WTC11 (cell line): Measurements from ENCODE around the gene ATF6B. TPM values are rescaled to one million over a fixed set of nuclear protein-coding genes. Genes with fewer than 3 reads are reported as not detected.

Experiments
- CREB1 ChIP-seq: sonication (generic); formaldehyde crosslinking; IDR thresholded peaks from 2 replicates; pipeline ENCODE4 v1.8.0; 2023; ENCODE audit warnings: mild to moderate bottlenecking, missing genetic modification reagents
- FOXP1 ChIP-seq: sonication (generic); formaldehyde crosslinking; IDR thresholded peaks from 2 replicates; pipeline ENCODE4 v1.8.0; 2022; ENCODE audit warnings: missing genetic modification reagents, mild to moderate bottlenecking, moderate library complexity, borderline replicate concordance
- JAZF1 ChIP-seq: fragments of 250-450 bp; sonication (Bioruptor Pico); IDR thresholded peaks from 2 replicates; pipeline ENCODE4 v1.9.0; 2021; ENCODE audit warnings: moderate library complexity, mild to moderate bottlenecking, inconsistent platforms
- RELA ChIP-seq: sonication (generic); formaldehyde crosslinking; IDR thresholded peaks from 2 replicates; pipeline ENCODE4 v1.8.1; 2022; ENCODE audit warnings: missing genetic modification reagents, mild to moderate bottlenecking, borderline replicate concordance
- TEAD1 ChIP-seq: sonication (generic); formaldehyde crosslinking; IDR thresholded peaks from 2 replicates; pipeline ENCODE4 v1.8.0; 2022; ENCODE audit warnings: mild to moderate bottlenecking, missing genetic modification reagents
- ZNF219 ChIP-seq: sonication (generic); formaldehyde crosslinking; IDR thresholded peaks from 2 replicates; pipeline ENCODE4 v1.8.0; 2023; ENCODE audit warnings: missing genetic modification reagents, mild to moderate bottlenecking, borderline replicate concordance
- ZNF232 ChIP-seq: sonication (generic); formaldehyde crosslinking; IDR thresholded peaks from 2 replicates; pipeline ENCODE4 v1.8.0; 2022; ENCODE audit warnings: mild to moderate bottlenecking, missing genetic modification reagents
- ZNF263 ChIP-seq: sonication (generic); formaldehyde crosslinking; IDR thresholded peaks from 2 replicates; pipeline ENCODE4 v1.8.1; 2022; ENCODE audit warnings: low read depth, mild to moderate bottlenecking, moderate library complexity, missing genetic modification reagents
- ZNF281 ChIP-seq: sonication (generic); formaldehyde crosslinking; IDR thresholded peaks from 2 replicates; pipeline ENCODE4 v1.8.0; 2023; ENCODE audit warnings: mild to moderate bottlenecking, missing genetic modification reagents
- ZNF512 ChIP-seq: sonication (generic); formaldehyde crosslinking; IDR thresholded peaks from 2 replicates; pipeline ENCODE4 v1.8.1; 2022; ENCODE audit warnings: missing genetic modification reagents, borderline replicate concordance
- total RNA-seq: library from RNA; stranded (reverse); gene quantifications from 3 replicates; pipeline ENCODE4 v1.2.3, GENCODE V29; 2021
- TF ChIP-seq, protein P1 (sequence below): sonication (generic); formaldehyde crosslinking; IDR thresholded peaks from 2 replicates; pipeline ENCODE4 v1.8.0; 2022; ENCODE audit warnings: missing genetic modification reagents
- TF ChIP-seq, protein P2 (sequence below): sonication (generic); formaldehyde crosslinking; IDR thresholded peaks from 2 replicates; pipeline ENCODE4 v1.8.0; 2022; ENCODE audit warnings: mild to moderate bottlenecking, missing genetic modification reagents
- TF ChIP-seq, protein P3 (sequence below): sonication (generic); formaldehyde crosslinking; IDR thresholded peaks from 2 replicates; pipeline ENCODE4 v1.8.1; 2023; ENCODE audit warnings: mild to moderate bottlenecking, missing genetic modification reagents

ATF6B gene
- total RNA-seq, 1 experiment from 2014 or later, result 47.5 TPM

DNA sequence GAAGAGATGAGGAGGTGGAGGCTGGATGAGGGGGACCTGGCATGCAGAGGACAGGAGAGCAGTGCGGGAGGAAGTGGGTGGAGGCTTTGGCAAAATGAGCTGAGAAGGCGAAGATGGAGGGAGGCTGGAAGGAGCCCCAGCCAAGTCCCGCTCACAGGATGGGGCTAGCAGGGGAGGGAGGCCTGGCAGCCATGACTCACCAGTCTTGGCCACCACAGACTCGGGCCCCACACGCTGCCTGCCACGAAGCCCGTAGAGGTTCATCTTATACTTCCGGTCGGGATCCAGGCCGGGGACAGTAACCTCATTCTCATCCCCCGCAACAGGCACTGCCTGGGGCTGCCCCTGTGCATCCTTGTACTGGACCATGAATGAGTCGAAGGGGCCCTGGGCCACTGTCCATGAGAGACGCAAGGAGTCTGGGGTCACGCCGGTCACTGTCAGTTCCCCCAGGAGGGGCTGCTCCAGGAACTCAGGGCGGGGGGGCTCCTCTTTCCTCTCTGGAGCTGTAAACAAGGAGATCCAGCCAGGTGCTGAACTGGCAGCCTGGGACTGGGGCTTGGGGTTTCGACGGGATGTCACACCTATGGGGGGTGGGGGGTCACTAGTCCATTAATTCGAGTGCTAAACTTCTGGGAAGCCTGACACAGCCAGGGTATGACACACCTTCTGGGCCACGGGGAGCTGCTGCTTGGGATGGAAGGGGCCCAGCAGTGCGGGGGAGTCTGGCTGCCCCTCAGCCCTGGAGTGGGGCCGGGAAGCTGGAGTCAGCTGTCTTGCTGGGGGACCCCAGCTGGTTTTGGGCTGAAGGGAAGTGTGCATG lies 46.7 kb downstream of the ATF6B start (continued):
- TF ChIP-seq, protein P1, sequence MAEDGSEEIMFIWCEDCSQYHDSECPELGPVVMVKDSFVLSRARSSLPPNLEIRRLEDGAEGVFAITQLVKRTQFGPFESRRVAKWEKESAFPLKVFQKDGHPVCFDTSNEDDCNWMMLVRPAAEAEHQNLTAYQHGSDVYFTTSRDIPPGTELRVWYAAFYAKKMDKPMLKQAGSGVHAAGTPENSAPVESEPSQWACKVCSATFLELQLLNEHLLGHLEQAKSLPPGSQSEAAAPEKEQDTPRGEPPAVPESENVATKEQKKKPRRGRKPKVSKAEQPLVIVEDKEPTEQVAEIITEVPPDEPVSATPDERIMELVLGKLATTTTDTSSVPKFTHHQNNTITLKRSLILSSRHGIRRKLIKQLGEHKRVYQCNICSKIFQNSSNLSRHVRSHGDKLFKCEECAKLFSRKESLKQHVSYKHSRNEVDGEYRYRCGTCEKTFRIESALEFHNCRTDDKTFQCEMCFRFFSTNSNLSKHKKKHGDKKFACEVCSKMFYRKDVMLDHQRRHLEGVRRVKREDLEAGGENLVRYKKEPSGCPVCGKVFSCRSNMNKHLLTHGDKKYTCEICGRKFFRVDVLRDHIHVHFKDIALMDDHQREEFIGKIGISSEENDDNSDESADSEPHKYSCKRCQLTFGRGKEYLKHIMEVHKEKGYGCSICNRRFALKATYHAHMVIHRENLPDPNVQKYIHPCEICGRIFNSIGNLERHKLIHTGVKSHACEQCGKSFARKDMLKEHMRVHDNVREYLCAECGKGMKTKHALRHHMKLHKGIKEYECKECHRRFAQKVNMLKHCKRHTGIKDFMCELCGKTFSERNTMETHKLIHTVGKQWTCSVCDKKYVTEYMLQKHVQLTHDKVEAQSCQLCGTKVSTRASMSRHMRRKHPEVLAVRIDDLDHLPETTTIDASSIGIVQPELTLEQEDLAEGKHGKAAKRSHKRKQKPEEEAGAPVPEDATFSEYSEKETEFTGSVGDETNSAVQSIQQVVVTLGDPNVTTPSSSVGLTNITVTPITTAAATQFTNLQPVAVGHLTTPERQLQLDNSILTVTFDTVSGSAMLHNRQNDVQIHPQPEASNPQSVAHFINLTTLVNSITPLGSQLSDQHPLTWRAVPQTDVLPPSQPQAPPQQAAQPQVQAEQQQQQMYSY (CRISPR knock-in tag), result no peak
- TF ChIP-seq RELA (CRISPR knock-in tag), result no peak
- TF ChIP-seq, protein P2, sequence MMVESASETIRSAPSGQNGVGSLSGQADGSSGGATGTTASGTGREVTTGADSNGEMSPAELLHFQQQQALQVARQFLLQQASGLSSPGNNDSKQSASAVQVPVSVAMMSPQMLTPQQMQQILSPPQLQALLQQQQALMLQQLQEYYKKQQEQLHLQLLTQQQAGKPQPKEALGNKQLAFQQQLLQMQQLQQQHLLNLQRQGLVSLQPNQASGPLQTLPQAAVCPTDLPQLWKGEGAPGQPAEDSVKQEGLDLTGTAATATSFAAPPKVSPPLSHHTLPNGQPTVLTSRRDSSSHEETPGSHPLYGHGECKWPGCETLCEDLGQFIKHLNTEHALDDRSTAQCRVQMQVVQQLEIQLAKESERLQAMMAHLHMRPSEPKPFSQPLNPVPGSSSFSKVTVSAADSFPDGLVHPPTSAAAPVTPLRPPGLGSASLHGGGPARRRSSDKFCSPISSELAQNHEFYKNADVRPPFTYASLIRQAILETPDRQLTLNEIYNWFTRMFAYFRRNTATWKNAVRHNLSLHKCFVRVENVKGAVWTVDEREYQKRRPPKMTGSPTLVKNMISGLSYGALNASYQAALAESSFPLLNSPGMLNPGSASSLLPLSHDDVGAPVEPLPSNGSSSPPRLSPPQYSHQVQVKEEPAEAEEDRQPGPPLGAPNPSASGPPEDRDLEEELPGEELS (CRISPR knock-in tag), result no peak
- TF ChIP-seq CREB1 (CRISPR knock-in tag), result no peak
- TF ChIP-seq TEAD1 (CRISPR knock-in tag), result no peak
- no peak for TF ChIP-seq ZNF219
- TF ChIP-seq ZNF263 (CRISPR knock-in tag), result no peak
- TF ChIP-seq ZNF281 (CRISPR knock-in tag), result no peak
- no peak for TF ChIP-seq ZNF512
- TF ChIP-seq JAZF1 (CRISPR knock-in tag), result no peak
- no peak for TF ChIP-seq ZNF232 (CRISPR knock-in tag)
- TF ChIP-seq, protein P3, sequence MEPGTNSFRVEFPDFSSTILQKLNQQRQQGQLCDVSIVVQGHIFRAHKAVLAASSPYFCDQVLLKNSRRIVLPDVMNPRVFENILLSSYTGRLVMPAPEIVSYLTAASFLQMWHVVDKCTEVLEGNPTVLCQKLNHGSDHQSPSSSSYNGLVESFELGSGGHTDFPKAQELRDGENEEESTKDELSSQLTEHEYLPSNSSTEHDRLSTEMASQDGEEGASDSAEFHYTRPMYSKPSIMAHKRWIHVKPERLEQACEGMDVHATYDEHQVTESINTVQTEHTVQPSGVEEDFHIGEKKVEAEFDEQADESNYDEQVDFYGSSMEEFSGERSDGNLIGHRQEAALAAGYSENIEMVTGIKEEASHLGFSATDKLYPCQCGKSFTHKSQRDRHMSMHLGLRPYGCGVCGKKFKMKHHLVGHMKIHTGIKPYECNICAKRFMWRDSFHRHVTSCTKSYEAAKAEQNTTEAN, result no peak
- TF ChIP-seq FOXP1 (CRISPR knock-in tag), result no peak
